Measurements from ENCODE around the gene CNTN3. TPM values are rescaled to one million over a fixed set of nuclear protein-coding genes. Genes with fewer than 3 reads are reported as not detected.

The CNTN3 gene
- total RNA-seq, 1 donor from 2014 or later, result not detected

GRCh38 chr3:74599564-74599963 lies 14.9 kb downstream of the CNTN3 start:
- H3K36me3 Mint-ChIP-seq (ENCODE audit: low read depth), result no peaks in the 10 kb centered on the region
- H3K9me3 Mint-ChIP-seq, result peaks cover 8% of the 10 kb centered on the region
- H3K27ac Mint-ChIP-seq, result no peak overlapping the region
- intact Hi-C loops (cut with micrococcal nuclease), result no loop called here
- DNase-seq, result no peak
- no peaks in the 10 kb centered on the region for H3K4me1 Mint-ChIP-seq
- H3K27me3 Mint-ChIP-seq, result no peaks in the 10 kb centered on the region
- H3K4me3 Mint-ChIP-seq, result no peak overlapping the region

- no peak overlapping the region for H3K27ac Mint-ChIP-seq
- H3K36me3 Mint-ChIP-seq (ENCODE audit: low read depth), result no peaks in the 10 kb centered on the region
- H3K4me3 Mint-ChIP-seq, result no peak overlapping the region
- no peaks in the 10 kb centered on the region for H3K27me3 Mint-ChIP-seq
- no peaks in the 10 kb centered on the region for H3K4me1 Mint-ChIP-seq
- intact Hi-C loops (cut with micrococcal nuclease), result no loop called here
- DNase-seq, result no peak
- peaks cover 3% of the 10 kb centered on the region for H3K9me3 Mint-ChIP-seq
Measured at GRCh38 chr3:74593152-74593551, 21.3 kb downstream of the CNTN3 start.

GRCh38 chr3:74592359-74592758 lies 22.1 kb downstream of the CNTN3 start:
- Mint-ChIP-seq H3K4me3 (no peak overlapping the region), H3K27me3 (no peaks in the 10 kb centered on the region), H3K4me1 (no peaks in the 10 kb centered on the region), H3K27ac (no peak overlapping the region), H3K9me3 (peaks cover 4% of the 10 kb centered on the region), H3K36me3 (ENCODE audit: low read depth) (no peaks in the 10 kb centered on the region)
- intact Hi-C loops (cut with micrococcal nuclease), result no loop called here
- DNase-seq, result no peak

GRCh38 chr3:74591946-74592345 lies 22.5 kb downstream of the CNTN3 start:
- Mint-ChIP-seq H3K4me3 (no peak overlapping the region), H3K36me3 (ENCODE audit: low read depth) (no peaks in the 10 kb centered on the region), H3K27me3 (no peaks in the 10 kb centered on the region), H3K4me1 (no peaks in the 10 kb centered on the region), H3K27ac (no peak overlapping the region), H3K9me3 (peaks cover 6% of the 10 kb centered on the region)
- intact Hi-C loops (cut with micrococcal nuclease), result no loop called here
- no peak for DNase-seq

- H3K9me3 Mint-ChIP-seq, result peaks cover 6% of the 10 kb centered on the region
- H3K27ac Mint-ChIP-seq, result no peak overlapping the region
- intact Hi-C loops (cut with micrococcal nuclease), result no loop called here
- no peaks in the 10 kb centered on the region for H3K4me1 Mint-ChIP-seq
- H3K27me3 Mint-ChIP-seq, result no peaks in the 10 kb centered on the region
- no peak for DNase-seq
- no peaks in the 10 kb centered on the region for H3K36me3 Mint-ChIP-seq (ENCODE audit: low read depth)
- no peak overlapping the region for H3K4me3 Mint-ChIP-seq
Measured at GRCh38 chr3:74591342-74591741, 23.1 kb downstream of the CNTN3 start.

GRCh38 chr3:74590620-74591262 lies 23.7 kb downstream of the CNTN3 start:
- DNase-seq, result no peak
- no peak overlapping the region for H3K4me3 Mint-ChIP-seq
- no peaks in the 10 kb centered on the region for H3K27me3 Mint-ChIP-seq
- H3K4me1 Mint-ChIP-seq, result no peaks in the 10 kb centered on the region
- H3K9me3 Mint-ChIP-seq, result peaks cover 6% of the 10 kb centered on the region
- no peaks in the 10 kb centered on the region for H3K36me3 Mint-ChIP-seq (ENCODE audit: low read depth)
- no peak overlapping the region for H3K27ac Mint-ChIP-seq
- intact Hi-C loops (cut with micrococcal nuclease), result no loop called here

GRCh38 chr3:74584782-74585181 lies 29.7 kb downstream of the CNTN3 start:
- intact Hi-C loops (cut with micrococcal nuclease), result no loop called here
- H3K4me1 Mint-ChIP-seq, result no peaks in the 10 kb centered on the region
- no peak for DNase-seq
- H3K27me3 Mint-ChIP-seq, result no peaks in the 10 kb centered on the region
- H3K27ac Mint-ChIP-seq, result no peak overlapping the region
- no peak overlapping the region for H3K4me3 Mint-ChIP-seq
- H3K9me3 Mint-ChIP-seq, result peaks cover 7% of the 10 kb centered on the region
- H3K36me3 Mint-ChIP-seq (ENCODE audit: low read depth), result no peaks in the 10 kb centered on the region

- H3K27me3 Mint-ChIP-seq, result no peaks in the 10 kb centered on the region
- intact Hi-C loops (cut with micrococcal nuclease), result no loop called here
- H3K4me3 Mint-ChIP-seq, result no peak overlapping the region
- H3K27ac Mint-ChIP-seq, result no peak overlapping the region
- H3K4me1 Mint-ChIP-seq, result no peaks in the 10 kb centered on the region
- H3K9me3 Mint-ChIP-seq, result peaks cover 7% of the 10 kb centered on the region
- no peak for DNase-seq
- H3K36me3 Mint-ChIP-seq (ENCODE audit: low read depth), result no peaks in the 10 kb centered on the region
Measured at GRCh38 chr3:74582982-74583381, 31.5 kb downstream of the CNTN3 start.

GRCh38 chr3:74575857-74576256 lies 38.6 kb downstream of the CNTN3 start:
- H3K9me3 Mint-ChIP-seq, result no peaks in the 10 kb centered on the region
- intact Hi-C loops (cut with micrococcal nuclease), result no loop called here
- no peak for DNase-seq

GRCh38 chr3:74571118-74571517 lies 43.3 kb downstream of the CNTN3 start:
- Mint-ChIP-seq H3K4me1 (no peaks in the 10 kb centered on the region), H3K27ac (no peak overlapping the region), H3K9me3 (peaks cover 8% of the 10 kb centered on the region), H3K4me3 (no peak overlapping the region), H3K36me3 (ENCODE audit: low read depth) (no peaks in the 10 kb centered on the region), H3K27me3 (no peaks in the 10 kb centered on the region)
- intact Hi-C loops (cut with micrococcal nuclease), result no loop called here
- DNase-seq, result no peak

More at GRCh38 chr3:74575857-74576256, 38.6 kb downstream of the CNTN3 start:
- Mint-ChIP-seq H3K4me1 (no peaks in the 10 kb centered on the region), H3K27ac (no peak overlapping the region), H3K36me3 (ENCODE audit: low read depth) (no peaks in the 10 kb centered on the region), H3K4me3 (no peak overlapping the region), H3K27me3 (no peaks in the 10 kb centered on the region)
